Measurements from ENCODE around the gene IL17B.

The IL17B gene

GRCh38 chr5:149379177-149379761 is at the start of gene IL17B:
Gene IL17B, minus strand, starts transcription at chr5:149379292. Its CDS starts 67 bp downstream, at chr5:149379225.
- DNase-seq (ENCODE audit: low read depth) = no peak

GRCh38 chr5:149428032-149428431 is 48.9 kb upstream of the IL17B start:
- DNase-seq (ENCODE audit: low read depth) = no peak

GRCh38 chr5:149427374-149427773 is 48.3 kb upstream of the IL17B start:
- DNase-seq (ENCODE audit: low read depth) = no peak

GRCh38 chr5:149426931-149427330 is 47.8 kb upstream of the IL17B start:
- peak; percentile 50 for DNase-seq (ENCODE audit: low read depth)

- no peak for DNase-seq (ENCODE audit: low read depth)
Measured at GRCh38 chr5:149425729-149426128, 46.6 kb upstream of the IL17B start.

- no peak for DNase-seq (ENCODE audit: low read depth)
Measured at GRCh38 chr5:149424371-149425315, 45.6 kb upstream of the IL17B start.

- DNase-seq (ENCODE audit: low read depth) = no peak
Measured at GRCh38 chr5:149423794-149424268, 44.7 kb upstream of the IL17B start.

GRCh38 chr5:149423049-149423793 is 44.1 kb upstream of the IL17B start:
- no peak for DNase-seq (ENCODE audit: low read depth)

- peak; percentile 62 for DNase-seq (ENCODE audit: low read depth)
Measured at GRCh38 chr5:149422366-149423048, 43.4 kb upstream of the IL17B start.

- DNase-seq (ENCODE audit: low read depth) = peak; percentile 23
Measured at GRCh38 chr5:149421834-149422233, 42.7 kb upstream of the IL17B start.

- no peak for DNase-seq (ENCODE audit: low read depth)
Measured at GRCh38 chr5:149421372-149421685, 42.2 kb upstream of the IL17B start.

GRCh38 chr5:149420545-149421371 is 41.7 kb upstream of the IL17B start:
- DNase-seq (ENCODE audit: low read depth) = peak; percentile 30

GRCh38 chr5:149419859-149420544 is 40.9 kb upstream of the IL17B start:
- DNase-seq (ENCODE audit: low read depth) = no peak

- no peak for DNase-seq (ENCODE audit: low read depth)
Measured at GRCh38 chr5:149419532-149419858, 40.4 kb upstream of the IL17B start.

- DNase-seq (ENCODE audit: low read depth) = no peak
Measured at GRCh38 chr5:149418910-149419531, 39.9 kb upstream of the IL17B start.

GRCh38 chr5:149417711-149418368 is 38.7 kb upstream of the IL17B start:
- DNase-seq (ENCODE audit: low read depth) = no peak

GRCh38 chr5:149416987-149417710 is 38.1 kb upstream of the IL17B start:
- no peak for DNase-seq (ENCODE audit: low read depth)

- DNase-seq (ENCODE audit: low read depth) = peak; percentile 32
Measured at GRCh38 chr5:149415066-149415967, 36.2 kb upstream of the IL17B start.

All from ELR (cell line).